ENCODE results near the gene KMT2C. TPM values are rescaled to one million over a fixed set of nuclear protein-coding genes. Genes with fewer than 3 reads are reported as not detected.

The KMT2C gene
- 18.6 and 23.4 TPM in 2 replicates for total RNA-seq

GRCh38 chr7:152435384-152436110, at the start of gene KMT2C:
KMT2C (minus strand) TSS chr7:152436003; CDS start chr7:152435786, 217 bp downstream.

Other genes with a start within 250 kb of the KMT2C start
- gene XRCC2, start 240.1 kb upstream of the KMT2C start, total RNA-seq = 1.1 and 6.9 TPM in 2 replicates